Measurements from ENCODE around the gene CDH13.

- TF ChIP-seq CREB5 (CRISPR knock-in tag; IDR thresholded peaks at IDR 0.05; ENCODE audit: low read depth) (no peak), ZFP3 (CRISPR knock-in tag; IDR thresholded peaks at IDR 0.05) (no peak)
Observed at GRCh38 chr16:83717308-83717707, 1090.5 kb downstream of the CDH13 start.

Measured in SK-N-SH treated with all-trans-retinoic acid at 6 μM for 48 hours (cell line).